Omental fat pad (tissue), 4 donors: ENCODE results near the gene BBX. TPM values are rescaled to one million over a fixed set of nuclear protein-coding genes. Genes with fewer than 3 reads are reported as not detected.

Experiments used
- ATAC-seq: fragments of 150-250 bp; one replicate; pipeline ENCODE4 v1.9.1; 2016; ENCODE audit warnings: mild to moderate bottlenecking, moderate library complexity; ENCODE audit not compliant: low FRiP score
- DNase-seq: peaks from one replicate; pipeline ENCODE4 v3.0.0-alpha.2; 2019; ENCODE audit warnings: low spot score
- CTCF ChIP-seq, 3 donors: fragments of 450-650 bp; IDR thresholded peaks; one replicate each; pipeline ENCODE4 v1.5.1; 2016 to 2017; ENCODE audit warnings: antibody characterized with exemption in 3 of 3, mild to moderate bottlenecking in 3 of 3, moderate library complexity in 2 of 3
- total RNA-seq, 4 donors: library from RNA; depleted of rRNA; stranded (reverse); fragments of >200 nt; gene quantifications; one replicate each; pipeline ENCODE4 v1.1.0, GENCODE V29; 2016

The BBX gene
- total RNA-seq, 4 donors from 2014 or later = 32.8 to 70.5 (median 40.7) TPM

GRCh38 chr3:107523289-107523538, 452 bp downstream of the BBX start:
- TF ChIP-seq CTCF (IDR thresholded peaks at IDR 0.05) = no peak
- DNase-seq (no peak), ATAC-seq (peak; percentile 57)

GRCh38 chr3:107523539-107524325, 970 bp downstream of the BBX start:
- TF ChIP-seq CTCF (IDR thresholded peaks at IDR 0.05) = no peak
- DNase-seq = no peak
- ATAC-seq = peak; percentile 48

GRCh38 chr3:107524326-107524840, 1.6 kb downstream of the BBX start:
- DNase-seq = no peak
- ATAC-seq = no peak
- TF ChIP-seq CTCF (IDR thresholded peaks at IDR 0.05) = no peak

GRCh38 chr3:107524841-107525643, 2.3 kb downstream of the BBX start:
- no peak for TF ChIP-seq CTCF (IDR thresholded peaks at IDR 0.05)
- DNase-seq (peak; percentile 28), ATAC-seq (peak; percentile 37)

- DNase-seq (no peak), ATAC-seq (no peak)
- TF ChIP-seq CTCF (IDR thresholded peaks at IDR 0.05) = no peak
These were observed 3.0 kb downstream of the BBX start for GRCh38 chr3:107525644-107526305.

- TF ChIP-seq CTCF (IDR thresholded peaks at IDR 0.05) = no peak
- ATAC-seq = no peak
- no peak for DNase-seq
These were observed 9.2 kb downstream of the BBX start for GRCh38 chr3:107531917-107532469.
